Mammary epithelial cell (primary cell): ENCODE data around the gene SHANK1.

Experiments
- CTCF ChIP-seq, 2 donors: IDR thresholded peaks in 1 of 2; conservative IDR thresholded peaks in 1 of 2; 2 replicates each; pipeline ENCODE4 v1.5.1; 2011 to 2012; ENCODE audit warnings: inconsistent platforms in 2 of 2, low read length in 2 of 2, mild to moderate bottlenecking in 2 of 2, control low read depth in 1 of 2, low read depth in 1 of 2; ENCODE audit not compliant: insufficient read depth in 1 of 2; ENCODE audit errors: extremely low read depth in 1 of 2
- EZH2 ChIP-seq: IDR thresholded peaks from 2 replicates; pipeline ENCODE4 v1.6.1; 2012; ENCODE audit warnings: low read length, inconsistent platforms, borderline replicate concordance

DNA sequence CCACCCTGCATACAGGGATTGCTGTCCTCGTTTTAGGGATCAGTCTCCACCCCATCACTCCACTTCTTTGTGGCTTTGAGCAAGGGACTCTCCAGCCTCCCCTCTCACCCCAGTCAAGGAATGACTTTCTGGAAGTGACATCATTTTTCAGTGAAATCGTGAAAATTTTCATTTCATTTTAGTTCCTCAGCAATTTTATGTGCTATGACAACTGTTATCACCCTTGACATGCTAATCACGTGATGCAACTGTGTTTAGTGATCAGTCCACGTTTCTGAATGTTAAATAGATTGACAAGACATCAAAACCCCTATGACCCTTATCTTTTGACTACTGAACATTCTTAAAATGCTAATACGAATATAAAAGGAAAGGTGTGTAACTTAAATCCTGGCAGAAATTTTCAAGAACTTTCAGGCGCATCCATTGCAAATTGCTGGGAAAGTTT is 62.4 kb downstream of the SHANK1 start:
- TF ChIP-seq CTCF (conservative IDR thresholded peaks at IDR 0.05 in 1 of 2, IDR thresholded peaks at IDR 0.05 in 1 of 2; ENCODE audit: extremely low read depth in 1 of 2, insufficient read depth in 1 of 2, low read depth in 1 of 2, low read length in 2 of 2), result no peak
- TF ChIP-seq EZH2, result no peak
